H1 (cell line): Measurements from ENCODE around the gene DLG5. TPM values are rescaled to one million over a fixed set of nuclear protein-coding genes. Genes with fewer than 3 reads are reported as not detected.

Experiments used
- ATF3 ChIP-seq: IDR thresholded peaks from 2 replicates; pipeline ENCODE4 v1.6.1; 2011; ENCODE audit warnings: low read depth, mild to moderate bottlenecking, low read length; ENCODE audit not compliant: insufficient read depth
- BRCA1 ChIP-seq: IDR thresholded peaks from 2 replicates; pipeline ENCODE4 v1.6.1; 2012; ENCODE audit warnings: low read depth, low read length, improper control_type of control experiment
- CTBP2 ChIP-seq: IDR thresholded peaks from 2 replicates; pipeline ENCODE4 v1.7.0; 2011; ENCODE audit warnings: borderline replicate concordance, mild to moderate bottlenecking, moderate library complexity, mixed read lengths, low read length; ENCODE audit not compliant: insufficient read depth, insufficient read length
- CTCF ChIP-seq, 3 experiments: IDR thresholded peaks; 1 replicate in 2 of 3; 2 replicates in 1 of 3; pipeline versions ENCODE4 v1.5.1 to v1.6.1; 2011; ENCODE audit warnings: low read length in 3 of 3, mild to moderate bottlenecking in 3 of 3, inconsistent platforms in 2 of 3, low read depth in 1 of 3, moderate library complexity in 1 of 3; ENCODE audit not compliant: insufficient read depth in 1 of 3; ENCODE audit errors: control extremely low read depth in 1 of 3
- KDM4A ChIP-seq: IDR thresholded peaks from one replicate; pipeline ENCODE4 v1.7.1; 2012; ENCODE audit warnings: low read depth, mild to moderate bottlenecking, moderate library complexity, low read length, inconsistent platforms; ENCODE audit not compliant: severe bottlenecking
- POLR2AphosphoS5 ChIP-seq: IDR thresholded peaks from 2 replicates; pipeline ENCODE4 v1.6.1; 2011; ENCODE audit warnings: low read depth, low read length
- RFX5 ChIP-seq: IDR thresholded peaks from 2 replicates; pipeline ENCODE4 v1.6.1; 2011; ENCODE audit warnings: low read depth, low read length, improper control_type of control experiment, borderline replicate concordance
- SAP30 ChIP-seq: fragments of 300-600 bp; sonication (generic); IDR thresholded peaks from 2 replicates; pipeline ENCODE4 v1.7.1; 2012; ENCODE audit warnings: low read length, moderate library complexity, mild to moderate bottlenecking, inconsistent platforms; ENCODE audit not compliant: insufficient read depth, insufficient replicate concordance
- polyA plus RNA-seq, 7 experiments: library from polyadenylated mRNA; depleted of rRNA in 3 of 7; stranded (reverse) in 5 of 7; unstranded in 2 of 7; fragments of >200 nt in 5 of 7; fragments of 200-250 nt in 2 of 7; gene quantifications; 1 replicate in 5 of 7; 2 replicates in 1 of 7; 4 replicates in 1 of 7; pipeline versions ENCODE4 v1.2.1 to v1.2.3, GENCODE V29; 2011 to 2013; ENCODE audit warnings: missing spikeins in 2 of 7, mixed read lengths in 2 of 7
- total RNA-seq: library from RNA; stranded (reverse); fragmentation: NEBNext Ultra II Directional; extraction: Animal tissue kit (Norgen Biotek cat#: 25700); gene quantifications from 2 replicates; pipeline ENCODE4 v1.2.1, GENCODE V29; 2021

The DLG5 gene
- total and polyA plus RNA-seq, 2 of the 8 experiments (the other 6 are each of a cell fraction or from before 2014, with no cell fraction given) = 15.6 to 71.4 TPM

- TF ChIP-seq CTCF (IDR thresholded peaks at IDR 0.05; ENCODE audit: control extremely low read depth in 1 of 3, insufficient read depth in 1 of 3, low read depth in 1 of 3, low read length in 3 of 3) (no peak), RFX5 (no peak), ATF3 (no peak), SAP30 (no peak), CTBP2 (no peak), KDM4A (no peak), BRCA1 (no peak), POLR2AphosphoS5 (no peak)
- TF ChIP-seq, all 59 proteins: peak for 0
Measured at GRCh38 chr10:77857272-77857671, 69.3 kb downstream of the DLG5 start (continued).
